ENCODE data around the gene KRTAP2-1.

Gene KRTAP2-1

DNA sequence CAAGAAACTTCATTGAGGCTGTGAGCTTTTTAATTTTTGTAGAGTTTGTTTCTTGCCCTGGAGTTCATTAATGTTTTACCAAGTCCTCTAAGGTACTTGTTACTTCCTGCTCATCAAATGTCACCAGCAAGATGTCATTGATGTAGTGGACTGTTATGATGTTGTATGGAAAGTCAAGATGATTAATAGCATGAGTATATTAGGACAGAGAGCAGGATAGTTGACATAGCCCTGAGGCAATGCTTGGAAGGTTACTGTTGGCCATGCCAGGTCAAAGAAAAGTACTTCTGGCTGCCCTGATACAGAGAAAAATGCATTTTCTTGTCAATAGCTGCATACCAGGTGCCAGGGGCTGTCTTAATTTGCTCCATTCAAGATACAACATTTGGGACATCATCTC is 26.8 kb downstream of the KRTAP2-1 start:
- H3K9me3 ChIP-seq (ENCODE audit: control insufficient read depth, low read depth, low read length), result no peaks in the 10 kb centered on the region
- no peaks in the 10 kb centered on the region for H3K4me1 ChIP-seq (ENCODE audit: control insufficient read depth, low read depth, low read length)
- no peak overlapping the region for H3K27ac ChIP-seq (ENCODE audit: low read length)
- H3K27me3 ChIP-seq (ENCODE audit: control insufficient read depth, insufficient read depth, low read length), result no peaks in the 10 kb centered on the region
- no peaks in the 10 kb centered on the region for H3K36me3 ChIP-seq (ENCODE audit: control insufficient read depth, low read depth, low read length)
- H3K9ac ChIP-seq (ENCODE audit: low read length), result no peak overlapping the region
- H3K4me3 ChIP-seq (ENCODE audit: low read length), result no peak overlapping the region

DNA sequence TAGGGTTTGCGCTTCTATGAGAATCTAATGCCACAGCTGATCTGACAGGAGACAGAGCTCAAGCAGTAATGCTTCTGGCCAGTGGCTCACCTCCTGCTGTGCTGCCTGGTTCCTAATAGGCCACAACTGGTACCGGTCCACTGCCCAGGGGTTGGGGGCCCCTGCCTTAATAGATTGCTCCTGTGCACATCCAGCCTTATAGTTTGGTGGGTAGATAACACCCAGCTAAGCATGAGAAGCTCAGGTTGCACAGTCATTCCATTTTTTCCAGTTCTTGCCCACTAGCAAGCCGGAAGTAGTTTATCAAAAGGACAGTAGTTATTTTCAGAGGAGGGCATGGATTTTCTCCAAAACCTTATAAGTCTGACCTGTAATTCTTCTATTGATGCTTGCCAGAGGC is 27.7 kb downstream of the KRTAP2-1 start:
- Histone ChIP-seq H3K27me3 (ENCODE audit: control insufficient read depth, insufficient read depth, low read length) (no peaks in the 10 kb centered on the region), H3K36me3 (ENCODE audit: control insufficient read depth, low read depth, low read length) (no peaks in the 10 kb centered on the region), H3K4me3 (ENCODE audit: low read length) (no peak overlapping the region), H3K4me1 (ENCODE audit: control insufficient read depth, low read depth, low read length) (no peaks in the 10 kb centered on the region), H3K27ac (ENCODE audit: low read length) (no peak overlapping the region), H3K9ac (ENCODE audit: low read length) (no peak overlapping the region), H3K9me3 (ENCODE audit: control insufficient read depth, low read depth, low read length) (no peaks in the 10 kb centered on the region)

DNA sequence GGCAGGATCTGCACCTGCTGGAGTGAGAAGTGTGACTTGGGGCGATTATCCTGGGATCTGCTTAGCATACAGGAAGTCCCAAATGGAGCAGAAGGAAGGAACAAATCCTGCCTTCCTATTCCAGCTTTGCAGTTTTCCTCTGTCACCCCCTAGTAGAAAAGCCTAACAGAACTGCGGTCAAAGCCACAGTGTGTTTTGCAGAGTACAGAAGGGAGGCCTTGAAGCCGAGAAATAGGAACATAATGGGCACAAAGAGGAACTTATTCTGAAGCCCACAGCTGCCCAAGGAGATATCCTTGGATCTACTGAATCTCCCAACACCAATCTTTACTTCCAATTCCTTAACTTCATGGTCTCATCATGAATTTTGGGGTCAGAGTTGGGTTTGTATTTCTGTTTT is 28.6 kb downstream of the KRTAP2-1 start:
- Histone ChIP-seq H3K27me3 (ENCODE audit: control insufficient read depth, insufficient read depth, low read length) (no peaks in the 10 kb centered on the region), H3K36me3 (ENCODE audit: control insufficient read depth, low read depth, low read length) (no peaks in the 10 kb centered on the region), H3K27ac (ENCODE audit: low read length) (no peak overlapping the region), H3K4me1 (ENCODE audit: control insufficient read depth, low read depth, low read length) (no peaks in the 10 kb centered on the region), H3K9me3 (ENCODE audit: control insufficient read depth, low read depth, low read length) (no peaks in the 10 kb centered on the region), H3K9ac (ENCODE audit: low read length) (no peak overlapping the region), H3K4me3 (ENCODE audit: low read length) (no peak overlapping the region)

DNA sequence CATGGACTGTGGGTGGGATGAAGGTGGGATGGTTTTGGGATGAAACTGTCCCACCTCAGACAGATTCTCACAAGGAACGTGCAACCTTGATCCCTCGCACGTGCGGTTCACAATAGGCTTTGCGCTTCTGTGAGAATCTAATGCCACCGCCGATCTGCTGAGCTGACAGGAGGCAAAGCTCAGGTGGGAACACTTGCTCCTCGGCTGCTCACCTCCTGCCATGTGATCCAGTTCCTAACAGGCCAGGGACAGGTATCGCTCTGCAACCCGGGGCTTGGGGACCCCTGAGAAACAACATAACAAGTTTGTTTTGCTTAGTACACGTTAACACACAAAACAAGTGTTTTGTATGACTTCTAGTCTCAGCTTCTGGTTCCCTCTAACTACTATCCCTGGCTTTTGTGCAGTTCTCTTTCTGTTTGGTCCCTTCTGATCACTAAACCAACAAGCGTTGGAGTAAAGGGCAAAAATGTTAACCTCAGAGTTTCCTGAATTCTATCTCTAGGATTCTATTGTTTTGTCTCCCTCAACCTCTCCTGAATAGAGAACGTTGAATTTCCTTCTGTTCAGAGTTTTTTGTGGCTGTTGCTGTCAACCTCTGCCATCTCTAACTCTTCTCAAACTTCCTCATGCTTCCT is 30.4 kb downstream of the KRTAP2-1 start:
- no peak overlapping the region for H3K4me3 ChIP-seq (ENCODE audit: low read length)
- H3K4me1 ChIP-seq (ENCODE audit: control insufficient read depth, low read depth, low read length), result no peaks in the 10 kb centered on the region
- no peaks in the 10 kb centered on the region for H3K36me3 ChIP-seq (ENCODE audit: control insufficient read depth, low read depth, low read length)

DNA sequence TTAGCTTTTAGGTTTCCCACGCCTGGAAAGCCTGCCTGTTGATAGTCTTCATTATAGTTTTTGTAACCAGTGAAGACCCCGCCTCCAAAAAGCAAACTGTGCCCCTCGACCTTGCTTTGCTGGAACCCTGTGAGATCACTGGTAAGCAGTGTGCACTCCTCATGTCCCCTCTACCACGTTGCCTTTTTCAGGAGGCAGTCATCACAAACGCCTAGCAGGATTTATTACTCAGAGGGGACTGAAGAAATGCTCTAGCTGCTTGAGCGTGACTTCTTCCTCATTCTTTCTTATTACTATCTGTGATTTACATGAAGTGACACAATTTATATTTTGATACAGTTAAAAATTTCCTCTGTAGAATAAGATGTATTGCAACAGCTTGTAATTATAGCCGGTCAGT is 31.7 kb downstream of the KRTAP2-1 start:
- no peak overlapping the region for H3K27ac ChIP-seq (ENCODE audit: low read length)
- H3K9me3 ChIP-seq (ENCODE audit: control insufficient read depth, low read depth, low read length), result no peaks in the 10 kb centered on the region
- H3K4me1 ChIP-seq (ENCODE audit: control insufficient read depth, low read depth, low read length), result no peaks in the 10 kb centered on the region
- no peaks in the 10 kb centered on the region for H3K27me3 ChIP-seq (ENCODE audit: control insufficient read depth, insufficient read depth, low read length)
- H3K9ac ChIP-seq (ENCODE audit: low read length), result no peak overlapping the region
- no peak overlapping the region for H3K4me3 ChIP-seq (ENCODE audit: low read length)
- no peaks in the 10 kb centered on the region for H3K36me3 ChIP-seq (ENCODE audit: control insufficient read depth, low read depth, low read length)

More for the DNA sequence above, 30.4 kb downstream of the KRTAP2-1 start:
- no peaks in the 10 kb centered on the region for H3K9me3 ChIP-seq (ENCODE audit: control insufficient read depth, low read depth, low read length)
- no peak overlapping the region for H3K27ac ChIP-seq (ENCODE audit: low read length)
- H3K27me3 ChIP-seq (ENCODE audit: control insufficient read depth, insufficient read depth, low read length), result no peaks in the 10 kb centered on the region
- H3K9ac ChIP-seq (ENCODE audit: low read length), result no peak overlapping the region

DNA sequence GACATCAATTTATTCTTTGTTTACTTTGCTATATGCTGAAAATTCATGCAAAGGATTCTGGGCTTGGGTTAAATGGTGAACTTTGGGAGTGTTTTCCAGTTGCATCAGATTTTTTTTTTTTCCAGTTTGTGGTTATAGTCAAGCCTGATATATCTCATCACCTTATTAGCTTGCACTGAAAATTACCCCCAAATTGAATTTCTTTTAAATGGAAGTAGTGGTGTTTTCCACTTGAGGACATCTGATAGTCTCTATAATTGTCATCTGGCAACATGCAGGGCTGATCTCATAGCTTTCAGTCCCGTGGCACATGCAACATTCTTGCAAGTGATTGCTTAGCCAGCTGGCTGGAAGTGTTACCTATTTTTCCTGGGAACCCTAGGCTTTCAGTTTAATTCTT is 33.5 kb downstream of the KRTAP2-1 start:
- Histone ChIP-seq H3K4me1 (ENCODE audit: control insufficient read depth, low read depth, low read length) (peaks cover 13% of the 10 kb centered on the region), H3K36me3 (ENCODE audit: control insufficient read depth, low read depth, low read length) (no peaks in the 10 kb centered on the region), H3K9me3 (ENCODE audit: control insufficient read depth, low read depth, low read length) (no peaks in the 10 kb centered on the region), H3K27ac (ENCODE audit: low read length) (no peak overlapping the region), H3K4me3 (ENCODE audit: low read length) (no peak overlapping the region), H3K9ac (ENCODE audit: low read length) (no peak overlapping the region), H3K27me3 (ENCODE audit: control insufficient read depth, insufficient read depth, low read length) (no peaks in the 10 kb centered on the region)

DNA sequence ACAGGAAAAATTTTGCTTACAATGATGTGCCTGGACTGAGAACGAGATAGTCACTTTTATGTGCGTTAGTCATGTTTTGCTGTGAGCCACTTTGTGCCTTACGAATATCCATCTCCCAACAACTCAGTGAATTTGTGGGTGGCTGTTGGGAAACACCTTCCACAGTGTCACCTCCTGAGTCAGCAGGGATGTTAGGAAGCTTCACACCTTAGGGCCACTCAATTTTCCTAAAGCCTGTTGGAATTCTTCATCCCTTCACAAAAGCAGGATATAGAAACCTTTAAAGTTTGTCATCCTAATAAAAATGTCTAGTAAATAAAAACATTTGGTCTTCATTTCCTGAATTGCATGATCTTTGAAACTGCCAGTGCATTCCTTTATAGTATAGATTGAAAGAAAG is 33.9 kb downstream of the KRTAP2-1 start:
- Histone ChIP-seq H3K27me3 (ENCODE audit: control insufficient read depth, insufficient read depth, low read length) (no peaks in the 10 kb centered on the region), H3K36me3 (ENCODE audit: control insufficient read depth, low read depth, low read length) (no peaks in the 10 kb centered on the region), H3K4me1 (ENCODE audit: control insufficient read depth, low read depth, low read length) (peaks cover 13% of the 10 kb centered on the region), H3K9me3 (ENCODE audit: control insufficient read depth, low read depth, low read length) (no peaks in the 10 kb centered on the region), H3K27ac (ENCODE audit: low read length) (no peak overlapping the region), H3K4me3 (ENCODE audit: low read length) (no peak overlapping the region), H3K9ac (ENCODE audit: low read length) (no peak overlapping the region)

DNA sequence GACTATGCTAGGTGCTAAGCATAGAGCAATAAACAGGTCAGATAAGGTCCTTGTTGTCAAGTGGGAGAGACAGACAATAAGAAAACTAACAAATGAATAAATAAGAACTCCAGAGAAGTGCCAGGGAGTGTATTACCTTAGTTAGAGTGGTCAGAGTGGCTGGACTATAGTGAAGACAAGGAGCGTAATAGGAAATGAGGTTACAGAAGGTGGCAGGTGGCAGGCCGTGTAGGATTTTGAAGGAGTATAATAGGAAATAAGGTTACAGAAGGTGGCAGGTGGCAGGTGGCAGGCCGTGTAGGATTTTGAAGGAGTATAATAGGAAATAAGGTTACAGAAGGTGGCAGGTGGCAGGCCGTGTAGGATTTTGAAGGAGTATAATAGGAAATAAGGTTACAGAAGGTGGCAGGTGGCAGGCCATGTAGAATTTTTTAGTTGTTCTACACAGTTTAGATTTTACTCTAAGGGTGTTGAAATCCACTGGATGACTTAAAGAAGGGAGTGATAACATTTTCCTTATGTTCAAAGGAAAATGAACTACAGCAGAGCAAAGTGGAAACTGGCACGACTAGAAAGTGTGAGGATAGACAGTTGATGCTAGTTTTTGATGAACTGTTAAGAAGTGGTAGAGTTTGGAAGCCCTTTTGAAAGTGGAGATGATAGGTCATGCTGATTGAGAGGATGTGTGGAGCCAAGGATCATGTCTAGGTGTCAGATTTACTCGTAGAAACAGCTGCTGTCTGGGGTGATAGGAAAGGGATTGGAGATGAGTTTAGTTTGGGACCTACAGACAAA is 34.6 kb downstream of the KRTAP2-1 start:
- no peak overlapping the region for H3K27ac ChIP-seq (ENCODE audit: low read length)
- H3K9me3 ChIP-seq (ENCODE audit: control insufficient read depth, low read depth, low read length), result no peaks in the 10 kb centered on the region
- no peak overlapping the region for H3K9ac ChIP-seq (ENCODE audit: low read length)
- no peak overlapping the region for H3K4me3 ChIP-seq (ENCODE audit: low read length)
- no peaks in the 10 kb centered on the region for H3K27me3 ChIP-seq (ENCODE audit: control insufficient read depth, insufficient read depth, low read length)
- no peaks in the 10 kb centered on the region for H3K36me3 ChIP-seq (ENCODE audit: control insufficient read depth, low read depth, low read length)
- peaks cover 13% of the 10 kb centered on the region for H3K4me1 ChIP-seq (ENCODE audit: control insufficient read depth, low read depth, low read length)

DNA sequence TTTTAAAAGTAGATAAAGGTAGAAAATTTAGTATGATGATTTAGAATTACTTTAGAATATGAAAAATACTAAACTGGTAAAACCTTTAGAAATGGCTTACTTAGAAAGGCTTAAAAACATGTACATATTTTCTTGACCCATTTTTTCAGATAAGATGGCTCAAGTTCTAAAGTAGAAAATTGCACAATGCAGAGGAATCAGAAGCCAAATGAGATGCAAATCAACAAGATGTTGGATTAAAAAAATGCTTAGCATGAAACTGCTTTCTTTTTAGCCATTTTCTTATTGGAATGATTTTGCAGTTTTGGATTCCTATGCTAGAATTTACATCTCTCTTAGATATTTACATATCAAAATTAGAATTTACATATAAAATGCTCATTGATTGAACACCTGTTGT is 36.7 kb downstream of the KRTAP2-1 start:
- Histone ChIP-seq H3K27ac (ENCODE audit: low read length) (no peak overlapping the region), H3K4me1 (ENCODE audit: control insufficient read depth, low read depth, low read length) (peaks cover 13% of the 10 kb centered on the region), H3K9me3 (ENCODE audit: control insufficient read depth, low read depth, low read length) (no peaks in the 10 kb centered on the region)

DNA sequence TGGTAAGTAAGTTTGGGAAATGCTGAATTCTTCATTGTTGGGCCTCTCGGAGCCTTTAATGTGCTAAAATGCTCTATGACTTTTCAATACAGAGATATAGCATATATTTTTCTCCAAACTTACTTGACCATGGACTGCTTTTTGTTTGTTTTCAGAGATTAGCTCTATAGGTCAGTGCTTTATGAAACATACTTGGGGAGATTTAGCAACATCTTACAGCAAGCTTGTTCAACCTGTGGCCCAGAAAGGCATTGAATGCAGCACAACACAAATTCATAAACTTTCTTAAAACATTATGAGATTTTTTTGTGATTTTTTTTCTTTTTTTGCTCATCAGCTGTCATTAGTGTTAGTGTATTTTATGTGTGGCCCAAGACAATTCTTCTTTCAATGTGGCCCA is 37.2 kb downstream of the KRTAP2-1 start:
- H3K4me1 ChIP-seq (ENCODE audit: control insufficient read depth, low read depth, low read length), result peaks cover 13% of the 10 kb centered on the region
- no peak overlapping the region for H3K27ac ChIP-seq (ENCODE audit: low read length)
- H3K9me3 ChIP-seq (ENCODE audit: control insufficient read depth, low read depth, low read length), result no peaks in the 10 kb centered on the region
- H3K4me3 ChIP-seq (ENCODE audit: low read length), result no peak overlapping the region
- H3K9ac ChIP-seq (ENCODE audit: low read length), result no peak overlapping the region
- H3K36me3 ChIP-seq (ENCODE audit: control insufficient read depth, low read depth, low read length), result no peaks in the 10 kb centered on the region
- H3K27me3 ChIP-seq (ENCODE audit: control insufficient read depth, insufficient read depth, low read length), result no peaks in the 10 kb centered on the region

More for the DNA sequence above, 36.7 kb downstream of the KRTAP2-1 start:
- H3K36me3 ChIP-seq (ENCODE audit: control insufficient read depth, low read depth, low read length), result no peaks in the 10 kb centered on the region
- no peak overlapping the region for H3K9ac ChIP-seq (ENCODE audit: low read length)
- no peaks in the 10 kb centered on the region for H3K27me3 ChIP-seq (ENCODE audit: control insufficient read depth, insufficient read depth, low read length)
- H3K4me3 ChIP-seq (ENCODE audit: low read length), result no peak overlapping the region

DNA sequence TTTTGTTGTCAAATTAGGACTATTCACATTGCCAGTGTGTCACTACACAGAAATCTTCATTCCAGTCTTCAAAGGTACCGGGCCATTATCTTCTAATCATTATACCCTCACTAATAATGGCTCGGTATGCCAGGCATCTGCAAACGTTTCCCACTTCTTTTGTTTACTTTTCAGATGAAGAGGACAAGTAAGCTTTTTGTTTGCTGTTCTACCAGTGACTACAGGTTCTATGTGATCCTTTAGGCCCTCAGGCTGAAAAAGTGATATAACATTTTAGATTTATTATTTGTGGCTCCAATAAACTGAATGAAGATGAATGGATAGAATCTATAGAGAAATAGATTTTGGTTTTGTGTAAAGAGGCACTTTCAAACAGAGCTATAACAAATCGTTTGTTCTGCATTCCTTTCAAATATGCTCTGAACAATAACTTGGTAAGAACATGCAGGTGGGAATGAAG is 37.8 kb downstream of the KRTAP2-1 start:
- Histone ChIP-seq H3K4me3 (ENCODE audit: low read length) (no peak overlapping the region), H3K36me3 (ENCODE audit: control insufficient read depth, low read depth, low read length) (no peaks in the 10 kb centered on the region), H3K4me1 (ENCODE audit: control insufficient read depth, low read depth, low read length) (peaks cover 13% of the 10 kb centered on the region), H3K9me3 (ENCODE audit: control insufficient read depth, low read depth, low read length) (no peaks in the 10 kb centered on the region), H3K27ac (ENCODE audit: low read length) (no peak overlapping the region), H3K27me3 (ENCODE audit: control insufficient read depth, insufficient read depth, low read length) (no peaks in the 10 kb centered on the region), H3K9ac (ENCODE audit: low read length) (no peak overlapping the region)

DNA sequence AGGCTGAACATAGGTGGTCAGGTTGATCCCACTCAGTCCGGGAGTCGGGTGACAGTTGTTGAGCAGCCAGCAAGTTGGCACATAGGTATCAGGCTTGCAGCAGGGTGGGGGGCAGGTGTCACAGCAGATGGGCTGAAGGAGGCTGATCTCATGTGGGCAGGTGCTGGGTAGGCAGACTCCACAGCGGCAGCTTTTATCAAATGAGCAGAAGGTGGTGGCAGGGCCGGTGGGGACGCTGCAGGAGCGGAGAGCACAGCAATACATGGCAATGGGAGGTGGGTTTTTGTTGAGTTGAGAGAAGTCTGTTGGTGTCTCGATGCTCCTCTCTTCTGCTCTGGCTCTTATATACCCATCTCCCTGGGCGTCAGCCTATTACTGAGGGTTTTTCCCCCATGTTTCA is 38.3 kb downstream of the KRTAP2-1 start, which contains the start of gene KRTAP3-1:
TSS of gene KRTAP3-1 (minus strand) at position 318 of the 400 bp plus-strand sequence. CDS start at position 264, 54 bp downstream.
- peaks cover 13% of the 10 kb centered on the region for H3K4me1 ChIP-seq (ENCODE audit: control insufficient read depth, low read depth, low read length)
- H3K27ac ChIP-seq (ENCODE audit: low read length), result no peak within 1 kb of the TSS
- no peaks in the 10 kb centered on the region for H3K36me3 ChIP-seq (ENCODE audit: control insufficient read depth, low read depth, low read length)
- H3K9me3 ChIP-seq (ENCODE audit: control insufficient read depth, low read depth, low read length), result no peaks in the 10 kb centered on the region
- H3K27me3 ChIP-seq (ENCODE audit: control insufficient read depth, insufficient read depth, low read length), result no peaks in the 10 kb centered on the region
- H3K4me3 ChIP-seq (ENCODE audit: low read length), result no peak within 1 kb of the TSS
- no peak within 1 kb of the TSS for H3K9ac ChIP-seq (ENCODE audit: low read length)

Measured in iPS-18a (cell line).